ENCODE measurements around the gene SCARB1.

The SCARB1 gene

DNA sequence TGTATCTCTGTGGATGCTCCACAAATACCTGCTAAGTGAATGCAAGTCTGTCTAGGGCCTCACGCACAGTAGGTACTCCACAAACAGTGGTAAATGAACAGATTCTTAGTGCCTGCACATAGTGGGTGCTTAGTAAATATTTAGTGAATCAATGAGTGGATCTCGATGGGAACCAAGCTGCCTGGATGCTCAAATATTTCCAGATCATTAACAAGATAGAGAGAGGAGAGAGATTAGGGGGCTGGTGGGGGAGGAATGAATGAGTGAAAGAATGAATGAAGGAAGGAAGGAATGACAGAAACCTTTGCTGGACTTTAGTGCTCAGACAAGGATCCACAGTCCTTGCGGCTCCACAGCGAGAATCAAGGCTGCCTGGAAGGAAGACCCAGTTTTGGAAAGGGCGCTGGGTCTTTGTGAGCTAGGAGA, 118.2 kb downstream of the SCARB1 start:
- no peak for DNase-seq

DNA sequence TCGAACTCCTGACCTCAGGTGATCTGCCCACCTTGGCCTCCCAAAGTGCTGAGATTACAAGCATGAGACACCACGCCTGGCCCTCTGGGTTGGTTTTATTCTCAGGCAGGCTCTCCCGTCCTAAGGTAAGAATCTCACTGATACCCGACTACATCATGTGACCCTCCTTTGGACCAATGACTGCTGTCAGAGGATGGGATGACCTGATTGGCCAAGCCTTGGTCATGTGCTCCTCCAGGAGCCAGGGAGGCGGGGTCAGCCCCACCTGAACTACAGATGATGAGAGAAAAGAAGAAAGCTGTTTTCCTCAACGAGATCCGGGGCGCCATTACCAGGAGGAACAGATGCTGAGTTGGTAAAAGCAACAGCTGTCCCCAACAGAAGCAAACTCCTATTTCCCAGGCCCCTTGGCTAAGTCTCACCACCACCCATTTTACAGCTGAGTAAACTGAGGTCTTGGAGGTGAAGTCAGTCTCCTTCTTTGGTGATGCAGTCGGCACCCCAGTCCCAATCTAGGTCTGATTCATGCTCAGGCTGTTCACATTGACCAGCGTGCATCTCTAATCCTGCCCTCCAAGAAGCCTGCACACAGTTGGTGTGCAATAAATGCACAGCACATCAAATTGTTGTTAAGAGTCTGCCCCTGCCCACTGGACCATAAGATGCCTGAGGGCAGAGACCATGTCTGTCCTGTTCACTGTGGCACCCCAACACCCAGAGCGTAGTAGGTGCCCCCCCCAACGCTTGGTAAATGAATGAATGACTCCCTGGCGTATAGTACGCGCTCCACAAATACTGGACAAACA, 118.8 kb downstream of the SCARB1 start:
- DNase-seq, result no peak

DNA sequence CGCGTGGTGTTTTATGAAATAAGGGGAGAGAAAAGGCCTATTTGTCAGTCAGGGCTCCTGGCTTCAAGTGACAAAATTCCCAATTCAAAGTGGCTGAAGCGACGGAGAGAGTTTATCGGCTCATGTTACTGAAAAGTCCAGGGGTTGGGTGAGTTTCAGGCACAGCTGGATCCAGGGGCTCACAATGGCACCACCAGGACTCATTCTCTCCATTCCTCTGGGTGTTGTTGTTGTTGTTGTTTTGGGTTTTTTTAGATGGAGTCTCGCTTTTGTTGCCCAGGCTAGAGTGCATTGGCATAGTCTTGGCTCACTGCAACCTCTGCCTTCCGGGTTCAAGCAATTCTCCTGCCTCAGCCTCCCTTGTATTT, 119.4 kb downstream of the SCARB1 start:
- DNase-seq, result no peak

DNA sequence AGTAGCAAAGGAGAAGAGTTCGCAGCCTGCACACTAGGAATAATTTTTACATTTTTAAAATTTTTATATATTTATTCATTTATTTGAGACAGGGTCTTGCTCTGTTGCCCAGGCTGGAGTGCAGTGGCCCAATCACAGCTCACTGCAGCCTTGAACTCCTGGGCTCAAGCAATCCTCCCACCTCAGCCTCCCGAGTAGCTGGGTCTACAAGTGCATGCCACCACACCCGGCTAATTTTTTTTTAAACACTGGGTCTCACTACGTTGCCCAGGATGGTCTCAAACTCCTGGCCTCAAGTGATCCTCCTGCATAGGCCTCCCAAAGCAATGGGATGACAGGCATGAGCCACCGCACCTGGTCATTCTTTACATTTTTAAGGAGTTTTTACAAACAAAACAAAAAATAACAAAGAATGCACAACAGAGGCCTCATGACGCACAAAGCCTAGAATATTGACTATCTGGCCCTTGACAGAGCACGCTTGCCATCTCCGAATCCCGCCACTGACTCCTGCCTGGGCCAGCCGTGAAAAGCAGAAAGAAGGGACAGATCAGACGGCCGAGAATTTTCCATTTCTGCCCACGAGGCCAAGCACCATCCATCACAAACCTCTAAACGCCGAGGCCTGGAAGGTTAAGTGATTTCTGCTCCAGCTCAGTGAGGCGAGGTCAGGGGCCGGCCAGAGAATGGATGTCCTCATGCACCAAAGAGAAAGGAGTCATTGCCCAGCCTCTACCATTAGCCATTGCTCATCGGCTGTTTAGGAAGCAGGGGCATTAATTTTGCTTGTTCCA, 120.0 kb downstream of the SCARB1 start:
- DNase-seq, result no peak

DNA sequence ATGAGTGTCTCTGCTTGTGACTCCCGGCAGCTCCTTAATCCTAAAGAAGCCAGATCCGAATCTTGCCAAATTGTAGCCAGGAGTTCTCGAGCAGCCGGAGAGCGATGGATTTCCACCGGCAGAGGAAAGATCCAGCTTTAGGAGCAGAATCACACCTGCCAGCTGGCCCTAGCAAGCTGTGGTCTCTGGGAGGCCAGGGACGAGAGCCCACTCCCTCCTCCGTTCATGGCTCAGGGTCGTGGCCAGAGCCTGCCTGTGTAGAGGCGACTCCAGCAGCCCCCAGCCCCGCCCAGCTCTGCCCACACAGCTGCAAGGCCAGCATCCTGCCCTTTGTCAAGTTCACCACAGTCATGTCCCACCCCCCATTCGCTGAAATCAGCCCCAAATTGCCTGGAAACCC, 121.0 kb downstream of the SCARB1 start:
- DNase-seq, result no peak

DNA sequence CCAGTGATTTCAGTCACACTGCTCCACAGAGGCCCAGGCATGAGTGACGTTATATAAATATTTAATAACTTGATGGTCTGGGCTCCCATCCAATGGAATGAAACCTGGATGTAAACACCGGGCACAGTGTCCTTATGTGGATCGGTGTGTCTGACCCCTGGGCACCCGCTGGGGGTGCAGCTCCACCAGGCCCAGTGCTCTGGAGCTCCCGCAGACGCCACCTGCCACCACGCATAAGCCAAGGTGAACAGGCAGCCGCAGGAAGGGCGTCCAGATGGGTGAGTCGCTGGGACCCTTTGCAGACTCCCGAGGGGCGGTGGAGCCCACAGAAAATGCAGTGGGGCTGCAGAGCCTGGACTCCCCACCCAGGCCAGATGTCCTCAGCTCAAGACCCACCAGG, 121.6 kb downstream of the SCARB1 start:
- DNase-seq, result no peak

DNA sequence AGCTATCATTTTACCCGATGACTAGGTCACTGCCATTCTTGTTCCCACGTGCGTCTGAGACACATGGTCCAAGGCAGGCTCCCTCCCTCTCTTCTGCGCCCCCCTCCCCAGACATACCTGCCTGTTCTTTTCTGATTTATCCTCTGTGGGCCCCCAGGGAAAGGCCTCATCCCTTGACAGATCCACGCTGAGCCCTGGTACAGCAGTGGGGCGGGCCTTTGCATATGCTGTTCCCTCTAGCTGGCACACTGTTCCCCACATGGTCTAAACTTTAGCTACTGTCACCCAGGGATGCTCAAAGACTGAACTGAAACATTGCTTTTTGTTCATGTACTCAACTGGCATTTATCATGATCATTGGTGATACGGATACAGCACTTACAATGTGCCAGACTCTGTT, 122.5 kb downstream of the SCARB1 start:
- DNase-seq, result no peak

DNA sequence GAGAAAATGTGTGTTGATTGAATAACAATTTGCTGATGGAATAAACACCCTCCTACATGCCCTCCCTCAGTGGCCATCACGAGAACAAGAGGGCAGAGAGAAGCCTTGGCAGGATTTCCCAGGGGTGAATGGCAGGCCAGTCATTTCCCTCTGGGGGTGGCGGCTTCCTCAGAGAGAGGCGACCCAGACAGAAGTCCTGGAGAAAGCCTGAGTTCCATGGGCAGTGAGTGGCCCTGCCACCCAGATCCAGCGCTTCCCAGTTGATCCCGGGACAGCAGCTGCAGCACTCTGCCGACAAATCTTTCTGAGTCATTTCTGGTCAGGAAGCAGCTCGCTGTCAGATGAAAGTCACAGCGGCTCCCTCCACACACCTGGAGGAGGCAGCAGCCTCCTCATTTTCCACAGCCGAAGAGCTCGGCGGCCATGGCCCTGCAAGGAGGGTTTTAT, 123.0 kb downstream of the SCARB1 start:
- peak; percentile 45 for DNase-seq

DNA sequence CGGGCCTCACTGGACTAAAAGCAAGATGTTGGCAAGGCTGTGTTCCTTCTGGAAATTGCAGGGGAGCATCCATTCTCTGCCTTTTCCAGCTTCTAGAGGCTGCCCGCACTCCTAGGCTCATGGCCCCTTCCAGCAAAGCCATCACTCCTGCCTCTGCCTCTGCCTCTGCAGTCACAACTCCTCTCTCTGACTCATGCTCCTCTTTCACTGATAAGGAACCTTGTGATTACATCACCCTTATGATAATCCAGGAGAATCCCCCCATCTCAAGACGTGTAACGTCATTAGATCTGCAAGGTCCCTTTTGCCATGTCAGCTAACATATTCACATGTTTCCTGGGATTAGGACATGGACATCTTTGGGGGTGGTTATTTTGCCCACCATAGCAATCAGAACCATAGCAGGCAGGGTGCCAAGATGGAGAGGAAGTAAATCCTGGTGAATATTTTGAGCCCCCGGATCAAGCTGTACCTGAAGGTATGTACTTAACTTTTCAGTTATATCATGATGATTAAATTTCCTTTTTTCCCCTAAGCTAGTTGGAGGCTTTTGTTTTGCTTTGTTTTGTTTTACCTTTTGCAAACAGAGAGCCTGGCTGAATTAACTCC, 123.6 kb downstream of the SCARB1 start:
- no peak for DNase-seq

DNA sequence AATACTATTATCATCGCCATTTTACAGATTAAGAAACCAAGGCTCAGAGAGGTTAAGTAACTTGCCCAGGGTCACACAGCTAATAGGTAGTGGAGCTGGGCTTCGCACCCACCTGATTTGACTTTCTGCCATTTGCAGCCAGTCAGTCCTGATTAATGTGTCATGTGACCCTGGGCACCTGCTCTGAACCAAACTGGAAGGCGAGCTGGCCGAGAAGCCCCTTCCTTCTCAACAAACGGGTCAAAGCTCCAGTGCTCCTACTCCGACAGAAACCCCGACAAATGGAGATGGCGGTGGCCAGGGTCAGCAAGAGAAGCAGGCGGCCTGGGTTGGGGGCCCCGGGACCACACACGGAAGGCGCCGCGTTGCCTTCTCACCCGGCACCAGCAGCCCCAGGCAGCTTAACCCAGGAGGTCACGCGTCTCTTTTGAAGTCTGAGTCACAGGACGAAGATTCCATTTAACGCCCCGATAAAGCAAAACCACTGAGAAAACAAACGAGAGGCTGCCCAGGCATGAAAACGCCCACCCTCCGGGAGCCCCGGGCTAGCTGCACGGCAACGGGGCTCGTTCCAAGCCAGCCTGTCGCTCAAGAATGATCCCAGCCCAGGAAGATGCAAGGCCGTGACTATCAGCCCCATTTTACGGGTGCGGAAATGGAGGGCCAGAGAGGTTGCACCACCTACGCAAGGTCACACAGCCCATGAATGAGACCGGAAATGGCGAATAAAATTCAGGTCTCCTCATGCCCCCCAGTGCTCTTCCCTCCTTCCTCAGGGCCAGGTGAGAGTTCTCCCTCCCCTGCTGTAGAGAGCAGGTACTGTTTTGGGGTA, 124.8 kb downstream of the SCARB1 start:
- peak; percentile 41 for DNase-seq

DNA sequence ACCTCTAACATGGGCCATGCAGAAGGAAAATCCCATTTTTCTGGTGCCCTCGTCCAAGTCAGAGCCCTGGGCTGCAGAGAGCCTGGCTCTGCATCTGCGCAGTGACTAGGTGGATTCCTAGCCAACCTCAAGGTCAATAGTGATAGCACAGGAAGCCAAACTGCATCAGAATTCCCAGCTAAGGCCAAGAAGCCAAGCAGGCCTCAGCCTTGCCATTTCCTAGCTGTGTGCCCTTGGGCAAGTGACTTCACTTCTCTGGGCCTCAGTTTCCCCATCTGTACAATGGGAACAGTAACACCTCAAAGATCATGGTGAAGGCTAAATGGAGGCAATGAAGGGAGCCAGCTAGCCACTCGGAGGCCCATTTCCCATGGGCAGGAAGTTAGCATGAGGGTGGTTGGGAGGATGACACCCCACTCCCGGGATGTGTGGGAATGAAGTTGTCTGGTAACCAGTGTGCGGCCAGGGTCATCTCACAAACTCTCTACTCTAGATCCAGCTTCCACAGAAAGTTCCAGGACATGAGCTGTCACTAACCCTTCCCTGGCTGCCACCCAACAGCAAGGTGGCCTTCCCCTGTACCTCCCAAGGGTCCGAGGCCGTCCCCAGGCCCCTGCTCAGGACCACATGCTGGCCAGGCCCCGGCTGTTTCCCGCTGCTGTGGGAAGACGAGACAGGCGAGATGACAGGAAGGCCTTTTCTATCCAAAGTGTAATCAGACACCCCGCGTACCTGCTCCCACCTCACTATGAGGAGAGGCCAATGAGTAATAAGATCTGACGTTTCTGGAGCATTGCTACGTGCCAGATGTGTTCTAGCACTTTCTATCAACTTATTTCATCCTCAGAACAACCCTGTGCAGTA, 125.7 kb downstream of the SCARB1 start:
- no peak for DNase-seq

DNA sequence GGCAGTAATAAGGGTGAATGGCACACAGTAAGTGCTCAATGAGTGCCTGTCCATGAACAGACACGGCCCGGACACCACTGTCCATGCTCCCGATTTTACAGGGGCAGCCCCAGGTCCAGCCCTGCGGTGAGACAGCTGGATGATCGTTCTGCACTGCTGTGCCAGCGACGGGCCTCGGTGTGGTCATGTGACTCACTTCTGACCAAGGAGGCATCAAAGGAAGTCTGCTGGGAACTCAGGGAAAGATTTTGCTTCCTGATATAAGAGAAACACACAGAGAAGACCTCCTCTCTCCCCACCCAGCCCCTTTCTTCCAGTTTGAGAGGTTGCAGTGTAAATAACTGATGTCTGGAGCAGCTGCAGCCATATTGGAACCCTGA, 126.6 kb downstream of the SCARB1 start:
- no peak for DNase-seq

DNA sequence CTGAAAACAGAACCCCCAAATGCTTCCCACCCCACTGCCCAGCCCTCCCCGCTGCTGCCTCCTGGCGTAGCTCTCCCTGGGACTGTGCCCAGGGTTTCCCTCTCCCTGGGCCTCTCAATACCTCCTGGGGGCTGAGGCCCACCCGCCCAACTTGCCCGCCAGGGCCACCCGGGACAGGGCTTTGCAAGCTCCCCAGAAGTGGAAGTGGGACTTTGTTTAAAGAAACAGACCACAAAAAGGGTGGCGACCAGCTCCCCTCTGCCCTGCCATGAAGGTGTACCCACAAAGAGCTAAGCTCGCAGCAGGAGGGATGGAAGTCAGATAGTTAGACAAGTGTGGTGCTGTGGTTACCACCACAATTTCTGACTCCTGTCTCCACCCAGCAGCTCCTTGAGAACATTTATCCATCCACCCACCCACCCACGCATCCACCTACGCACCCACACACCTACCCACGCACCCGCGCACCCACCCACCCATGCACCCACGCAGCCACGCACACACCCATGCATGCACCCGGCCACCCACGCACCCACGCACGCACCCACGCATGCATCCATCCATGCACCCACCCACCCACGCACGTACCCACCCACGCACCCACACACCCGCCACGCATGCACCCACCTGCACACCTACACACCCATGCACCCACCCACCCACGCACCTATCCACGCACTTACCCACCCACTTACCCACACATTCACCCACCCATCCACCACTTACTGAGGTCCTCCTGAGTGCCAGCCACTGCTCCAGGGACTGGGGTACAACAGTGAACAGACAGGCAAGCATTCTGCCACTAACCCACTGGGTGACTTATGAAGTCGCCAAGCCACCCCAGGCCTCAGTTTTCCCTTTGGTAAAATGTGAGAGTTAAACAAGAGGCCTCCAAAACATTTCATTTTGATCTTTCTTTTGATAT, 127.3 kb downstream of the SCARB1 start:
- no peak for DNase-seq

DNA sequence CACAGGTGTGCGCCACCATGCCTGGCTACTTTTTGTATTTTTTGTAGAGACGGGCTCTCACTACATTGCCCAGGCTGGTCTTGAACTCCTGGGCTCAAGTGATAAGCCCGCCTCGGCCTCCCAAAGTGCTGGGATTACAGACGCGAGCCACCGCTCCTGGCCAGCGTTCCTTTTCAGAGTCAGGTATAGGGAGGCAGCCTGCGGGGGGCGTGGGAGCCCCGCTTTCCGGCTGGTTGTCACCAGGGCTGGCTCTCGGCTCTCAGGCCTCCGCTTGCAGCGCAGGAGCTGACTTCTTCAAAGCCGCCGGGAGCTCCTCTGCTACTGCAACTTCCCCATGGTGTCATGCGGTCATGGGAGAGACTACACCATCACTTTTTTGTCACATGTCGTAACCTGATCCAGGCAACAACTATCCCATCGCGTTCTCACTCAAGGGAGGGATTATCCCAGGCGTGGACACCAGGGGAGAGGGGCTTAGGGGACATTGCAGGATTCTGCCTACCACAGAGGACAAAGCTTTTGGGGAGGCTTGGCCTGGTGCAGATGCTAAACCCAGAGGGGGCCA, 129.4 kb downstream of the SCARB1 start:
- DNase-seq, result no peak

DNA sequence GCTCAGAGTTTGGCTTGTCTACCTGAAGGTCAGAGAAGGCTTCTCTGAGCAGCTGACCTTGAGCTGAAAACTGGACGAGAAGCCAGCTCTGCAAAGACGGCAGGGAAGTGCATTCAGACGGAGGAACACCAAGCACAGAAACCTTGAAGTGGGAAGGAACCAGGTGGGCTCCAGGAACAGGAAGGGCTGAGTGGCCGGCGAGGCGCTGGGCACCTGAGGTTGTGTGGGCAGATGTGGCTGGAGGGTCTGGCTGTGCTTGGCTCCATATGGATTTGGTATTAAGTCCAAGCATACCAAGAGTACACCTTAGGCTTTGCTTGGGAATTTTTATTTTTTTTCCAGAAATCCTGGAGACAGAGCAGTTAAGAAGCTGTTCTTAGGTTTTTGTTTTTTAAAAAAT, 130.6 kb downstream of the SCARB1 start:
- DNase-seq, result no peak

DNA sequence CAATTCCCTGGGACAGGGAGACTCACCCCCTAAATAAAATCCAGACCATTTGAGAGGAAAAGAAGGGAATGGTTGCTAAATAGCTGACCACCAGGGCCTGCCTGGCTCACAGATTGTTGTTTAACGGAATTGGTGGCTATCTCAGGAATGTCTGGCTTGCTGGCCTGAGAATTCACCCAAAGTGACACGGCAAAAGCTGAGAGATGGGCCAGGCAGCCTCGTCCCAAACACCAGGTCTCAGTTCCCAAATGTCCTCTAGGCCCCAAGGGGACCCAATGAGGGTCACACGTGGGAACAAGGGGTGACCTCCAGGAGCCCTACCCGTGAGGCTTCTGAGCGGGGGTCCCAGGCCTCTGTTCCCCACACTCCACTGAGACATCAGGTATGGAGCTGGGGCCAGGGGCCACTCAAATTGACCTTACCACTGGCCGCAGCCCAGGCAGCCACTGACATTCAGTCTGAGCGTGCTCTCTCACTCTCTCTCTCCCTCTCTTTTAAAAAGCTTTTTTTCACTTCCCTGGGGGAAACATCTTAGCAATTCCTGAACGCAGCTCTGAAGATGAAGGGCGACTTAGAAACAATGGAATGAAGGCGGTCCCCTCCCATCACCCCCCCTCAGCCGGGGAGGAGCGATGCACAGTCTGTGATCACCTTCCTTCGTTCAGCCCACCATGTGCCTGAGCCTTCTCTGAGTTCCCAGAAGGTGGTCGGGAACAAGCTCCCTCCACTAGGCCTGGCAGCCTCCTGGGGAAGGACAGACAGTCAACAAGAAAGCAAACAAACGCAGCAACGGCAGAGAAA, 131.2 kb downstream of the SCARB1 start:
- peak; percentile 69 for DNase-seq

DNA sequence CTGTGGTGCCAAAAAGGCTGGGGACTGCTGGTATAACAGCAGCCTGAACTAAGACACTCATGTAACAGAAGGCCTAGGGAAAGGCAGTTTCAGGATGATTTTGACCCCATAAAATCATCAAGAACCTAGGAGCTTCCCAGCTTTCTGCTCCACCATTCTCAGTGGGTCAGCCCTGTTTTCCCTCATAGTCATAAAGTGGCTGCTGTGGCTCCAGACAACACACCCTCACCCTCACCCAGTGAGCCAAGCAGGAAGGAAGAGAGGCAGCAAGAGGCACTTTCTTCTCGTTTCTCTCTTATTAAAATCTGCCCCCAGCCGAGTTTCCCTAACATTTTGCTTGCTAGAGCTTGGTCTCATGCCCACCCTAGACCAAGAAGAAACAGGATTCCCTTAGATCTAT, 131.8 kb downstream of the SCARB1 start:
- DNase-seq, result no peak

DNA sequence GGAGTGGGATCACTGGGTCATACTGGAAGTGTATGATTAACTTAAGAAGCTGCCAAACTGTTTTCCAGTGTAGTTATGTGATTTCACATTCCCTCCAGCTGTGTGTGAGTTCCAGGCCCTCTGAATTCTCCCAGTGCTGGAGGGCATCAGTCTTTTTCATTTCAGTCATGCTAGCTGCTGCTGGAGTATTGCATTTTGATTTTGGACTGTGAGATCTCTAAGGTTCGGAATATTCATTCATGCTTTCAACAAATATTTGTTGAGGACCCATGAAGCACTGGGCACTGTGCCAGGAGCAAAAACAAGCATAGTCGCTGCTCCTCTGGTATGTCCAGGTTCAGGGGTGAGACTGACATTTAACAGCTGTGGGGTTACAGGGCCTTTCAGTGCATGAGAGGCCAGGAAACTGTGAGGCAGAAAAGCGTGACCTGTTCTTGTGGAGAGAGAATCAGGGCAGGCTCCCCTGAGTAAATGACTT, 133.2 kb downstream of the SCARB1 start:
- no peak for DNase-seq

DNA sequence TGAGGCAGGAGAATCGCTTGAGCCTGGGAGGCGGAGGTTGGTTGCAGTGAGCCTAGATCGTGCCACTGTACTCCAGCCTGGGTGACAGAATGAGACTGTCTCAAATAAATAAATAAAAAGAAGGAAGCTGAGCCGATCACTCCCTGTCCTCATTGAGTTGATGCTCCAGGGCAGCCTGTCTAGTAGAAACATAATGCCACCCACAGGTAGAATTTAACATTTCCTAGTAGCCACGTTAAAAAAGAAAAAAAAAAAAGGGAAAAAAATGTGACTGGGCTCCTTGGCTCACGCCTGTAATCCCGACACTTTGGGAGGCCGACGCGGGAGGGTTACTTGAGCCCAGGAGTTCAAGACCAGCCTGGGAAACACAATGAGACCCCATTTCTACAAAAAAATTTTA, 135.7 kb downstream of the SCARB1 start:
- no peak for DNase-seq
